Neutrophil (primary cell): ENCODE measurements around the gene HAUS2.
"Not testable (repeated sequence)": the region's sequence is repeated elsewhere in the genome, so short reads cannot be mapped to it uniquely, and the experiment has no call there.

Experiments used
- H3K27ac ChIP-seq: fragments of 200-600 bp; sonication (generic); 2 replicates; pipeline ENCODE4 v1.5.1; 2016; ENCODE audit warnings: mild to moderate bottlenecking, moderate library complexity
- H3K27me3 ChIP-seq: fragments of 200-600 bp; sonication (generic); 2 replicates; pipeline ENCODE4 v1.6.0; 2016; ENCODE audit warnings: mild to moderate bottlenecking
- H3K36me3 ChIP-seq: fragments of 200-600 bp; sonication (generic); 2 replicates; pipeline ENCODE4 v1.5.1; 2017
- H3K4me1 ChIP-seq, 2 experiments: fragments of 200-600 bp in 1 of 2; sonication (generic) in 1 of 2; 1 replicate in 1 of 2; 2 replicates in 1 of 2; pipeline versions ENCODE4 v1.5.1 to v1.6.1; 2013 to 2016; ENCODE audit warnings: low read depth in 1 of 2, low read length in 1 of 2, mild to moderate bottlenecking in 1 of 2, moderate library complexity in 1 of 2; ENCODE audit not compliant: control insufficient read depth in 1 of 2, insufficient read depth in 1 of 2
- H3K4me3 ChIP-seq, 2 experiments: fragments of 200-600 bp in 1 of 2; sonication (generic) in 1 of 2; 1 replicate in 1 of 2; 2 replicates in 1 of 2; pipeline ENCODE4 v1.5.1; 2013 to 2016; ENCODE audit warnings: low read depth in 1 of 2, low read length in 1 of 2, mild to moderate bottlenecking in 1 of 2, moderate library complexity in 1 of 2
- H3K9me3 ChIP-seq: fragments of 200-600 bp; sonication (generic); 2 replicates; pipeline ENCODE4 v1.5.1; 2016
- CTCF ChIP-seq: fragments of 200-600 bp; sonication (generic); IDR thresholded peaks from 2 replicates; pipeline ENCODE4 v1.5.1; 2016; ENCODE audit warnings: antibody characterized with exemption

Gene HAUS2

GRCh38 chr15:42549741-42550392 is 1.2 kb downstream of the HAUS2 start:
- no peaks in the 10 kb centered on the region for H3K9me3 ChIP-seq
- no peaks in the 10 kb centered on the region for H3K36me3 ChIP-seq
- H3K4me3 ChIP-seq: peak overlapping the region; percentile 80 to 97
- no peak for TF ChIP-seq CTCF
- H3K27me3 ChIP-seq: no peaks in the 10 kb centered on the region
- H3K4me1 ChIP-seq: peaks cover 58 to 63% of the 10 kb centered on the region in 2 experiments
- H3K27ac ChIP-seq: no peak overlapping the region

GRCh38 chr15:42553554-42553953 is 4.9 kb downstream of the HAUS2 start:
- no peak for TF ChIP-seq CTCF
- Histone ChIP-seq H3K27ac (peak overlapping the region; percentile 49), H3K9me3 (no peaks in the 10 kb centered on the region), H3K36me3 (peaks cover 4% of the 10 kb centered on the region), H3K4me1 (peaks cover 24 to 30% of the 10 kb centered on the region in 2 experiments), H3K4me3 (no peak overlapping the region), H3K27me3 (no peaks in the 10 kb centered on the region)

- H3K4me3 ChIP-seq, H3K9me3 ChIP-seq, H3K27ac ChIP-seq, H3K27me3 ChIP-seq: not testable (repeated sequence)
- Histone ChIP-seq H3K4me1 (peaks cover 13 to 14% of the 10 kb centered on the region in 2 experiments), H3K36me3 (peaks cover 21% of the 10 kb centered on the region)
Observed at GRCh38 chr15:42556550-42557207, 8.0 kb downstream of the HAUS2 start.

- Histone ChIP-seq H3K4me1 (peaks cover 7 to 8% of the 10 kb centered on the region in 2 experiments), H3K36me3 (peaks cover 34% of the 10 kb centered on the region), H3K27me3 (no peaks in the 10 kb centered on the region), H3K27ac (no peak overlapping the region), H3K9me3 (no peaks in the 10 kb centered on the region), H3K4me3 (no peak overlapping the region)
- no peak for TF ChIP-seq CTCF
Observed at GRCh38 chr15:42558739-42559138, 10.1 kb downstream of the HAUS2 start.

- H3K4me1 ChIP-seq: peaks cover 16 to 17% of the 10 kb centered on the region in 2 experiments
- no peaks in the 10 kb centered on the region for H3K36me3 ChIP-seq
- TF ChIP-seq CTCF: peak; percentile 45
- peak within 1 kb of the TSS; percentile 22 for H3K27ac ChIP-seq
- H3K4me3 ChIP-seq: peak within 1 kb of the TSS; percentile 75 to 76
- H3K9me3 ChIP-seq: no peaks in the 10 kb centered on the region
- H3K27me3 ChIP-seq: peaks cover 70% of the 10 kb centered on the region
Observed at GRCh38 chr15:42575188-42576039, 26.8 kb downstream of the HAUS2 start, which contains the start of gene STARD9. TSS of gene STARD9 (plus strand) at chr15:42575606. CDS start at chr15:42575716, 110 bp downstream.
